PFSK-1 (cell line): Measurements from ENCODE around the gene SPATA3.

ENCODE experiments used
- POLR2AphosphoS5 ChIP-seq: IDR thresholded peaks from 2 replicates; pipeline ENCODE4 v1.6.1; 2012; ENCODE audit warnings: low read depth, mild to moderate bottlenecking, control low read depth, low read length, moderate library complexity
- TAF1 ChIP-seq: IDR thresholded peaks from 2 replicates; pipeline ENCODE4 v1.6.1; 2012; ENCODE audit warnings: low read length, control low read depth, borderline replicate concordance; ENCODE audit not compliant: insufficient read depth

GRCh38 chr2:231036131-231036530 lies 40.2 kb downstream of the SPATA3 start:
- TF ChIP-seq POLR2AphosphoS5 = no peak
- no peak for TF ChIP-seq TAF1
